ENCODE data around the gene IL17RA.

IL17RA gene

DNA sequence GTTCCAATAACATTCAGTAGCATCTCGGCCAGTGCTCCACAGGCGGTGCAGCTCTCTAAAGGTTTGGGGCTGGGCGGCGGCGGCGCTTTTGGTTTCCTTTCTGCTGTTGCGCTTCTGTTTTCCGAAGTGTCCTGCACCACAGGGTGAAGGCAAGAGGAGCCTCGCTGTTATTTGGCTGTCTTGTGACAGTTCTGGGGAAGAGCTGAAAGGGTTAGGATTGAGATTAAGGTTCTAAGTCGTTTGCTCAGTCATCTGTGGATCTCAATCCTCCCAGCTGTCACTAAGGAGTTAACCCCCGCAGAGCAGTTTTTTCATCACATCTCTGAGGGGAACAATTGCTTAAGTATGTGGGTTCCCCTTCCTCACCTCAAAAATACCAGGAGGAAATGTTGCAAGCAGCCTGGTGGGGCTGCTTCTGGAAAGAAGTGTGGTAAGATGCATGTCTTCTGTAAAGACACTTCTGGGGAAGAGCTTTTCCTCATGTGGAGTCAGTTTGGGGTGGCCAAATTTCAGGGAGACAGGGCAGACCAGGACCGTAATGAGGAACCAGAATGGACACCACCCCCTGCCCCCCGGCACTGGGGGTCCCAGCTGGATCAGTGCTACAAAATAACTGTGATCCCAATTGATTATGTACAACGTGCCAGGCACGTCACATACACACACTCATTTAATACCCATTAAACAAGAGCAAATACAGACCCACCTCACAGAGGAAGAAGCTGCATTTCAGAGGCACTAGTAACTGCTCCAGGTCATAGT lies 22.2 kb downstream of the IL17RA start:
- DNase-seq = peak in 1 of 2 donors; percentile 31

DNA sequence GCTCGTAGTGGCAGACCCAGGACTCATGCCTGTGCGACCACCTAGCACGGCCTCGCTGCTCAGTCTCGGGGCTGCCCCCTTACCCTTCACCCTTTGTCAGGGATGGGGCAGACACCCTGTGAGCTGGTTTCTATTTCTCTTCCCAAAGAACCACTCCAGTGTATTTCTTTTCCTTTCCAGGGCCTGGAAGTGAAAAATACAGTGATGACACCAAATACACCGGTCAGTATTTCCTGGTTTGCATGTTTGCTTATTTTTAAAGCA lies 22.7 kb downstream of the IL17RA start:
- DNase-seq = no peak

DNA sequence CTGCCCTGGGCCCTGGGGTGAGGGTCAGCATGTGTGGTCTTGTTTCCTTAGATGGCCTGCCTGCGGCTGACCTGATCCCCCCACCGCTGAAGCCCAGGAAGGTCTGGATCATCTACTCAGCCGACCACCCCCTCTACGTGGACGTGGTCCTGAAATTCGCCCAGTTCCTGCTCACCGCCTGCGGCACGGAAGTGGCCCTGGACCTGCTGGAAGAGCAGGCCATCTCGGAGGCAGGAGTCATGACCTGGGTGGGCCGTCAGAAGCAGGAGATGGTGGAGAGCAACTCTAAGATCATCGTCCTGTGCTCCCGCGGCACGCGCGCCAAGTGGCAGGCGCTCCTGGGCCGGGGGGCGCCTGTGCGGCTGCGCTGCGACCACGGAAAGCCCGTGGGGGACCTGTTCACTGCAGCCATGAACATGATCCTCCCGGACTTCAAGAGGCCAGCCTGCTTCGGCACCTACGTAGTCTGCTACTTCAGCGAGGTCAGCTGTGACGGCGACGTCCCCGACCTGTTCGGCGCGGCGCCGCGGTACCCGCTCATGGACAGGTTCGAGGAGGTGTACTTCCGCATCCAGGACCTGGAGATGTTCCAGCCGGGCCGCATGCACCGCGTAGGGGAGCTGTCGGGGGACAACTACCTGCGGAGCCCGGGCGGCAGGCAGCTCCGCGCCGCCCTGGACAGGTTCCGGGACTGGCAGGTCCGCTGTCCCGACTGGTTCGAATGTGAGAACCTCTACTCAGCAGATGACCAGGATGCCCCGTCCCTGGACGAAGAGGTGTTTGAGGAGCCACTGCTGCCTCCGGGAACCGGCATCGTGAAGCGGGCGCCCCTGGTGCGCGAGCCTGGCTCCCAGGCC lies 23.7 kb downstream of the IL17RA start:
- no peak for DNase-seq

DNA sequence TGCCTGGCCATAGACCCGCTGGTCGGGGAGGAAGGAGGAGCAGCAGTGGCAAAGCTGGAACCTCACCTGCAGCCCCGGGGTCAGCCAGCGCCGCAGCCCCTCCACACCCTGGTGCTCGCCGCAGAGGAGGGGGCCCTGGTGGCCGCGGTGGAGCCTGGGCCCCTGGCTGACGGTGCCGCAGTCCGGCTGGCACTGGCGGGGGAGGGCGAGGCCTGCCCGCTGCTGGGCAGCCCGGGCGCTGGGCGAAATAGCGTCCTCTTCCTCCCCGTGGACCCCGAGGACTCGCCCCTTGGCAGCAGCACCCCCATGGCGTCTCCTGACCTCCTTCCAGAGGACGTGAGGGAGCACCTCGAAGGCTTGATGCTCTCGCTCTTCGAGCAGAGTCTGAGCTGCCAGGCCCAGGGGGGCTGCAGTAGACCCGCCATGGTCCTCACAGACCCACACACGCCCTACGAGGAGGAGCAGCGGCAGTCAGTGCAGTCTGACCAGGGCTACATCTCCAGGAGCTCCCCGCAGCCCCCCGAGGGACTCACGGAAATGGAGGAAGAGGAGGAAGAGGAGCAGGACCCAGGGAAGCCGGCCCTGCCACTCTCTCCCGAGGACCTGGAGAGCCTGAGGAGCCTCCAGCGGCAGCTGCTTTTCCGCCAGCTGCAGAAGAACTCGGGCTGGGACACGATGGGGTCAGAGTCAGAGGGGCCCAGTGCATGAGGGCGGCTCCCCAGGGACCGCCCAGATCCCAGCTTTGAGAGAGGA lies 24.5 kb downstream of the IL17RA start:
- no peak for DNase-seq

DNA sequence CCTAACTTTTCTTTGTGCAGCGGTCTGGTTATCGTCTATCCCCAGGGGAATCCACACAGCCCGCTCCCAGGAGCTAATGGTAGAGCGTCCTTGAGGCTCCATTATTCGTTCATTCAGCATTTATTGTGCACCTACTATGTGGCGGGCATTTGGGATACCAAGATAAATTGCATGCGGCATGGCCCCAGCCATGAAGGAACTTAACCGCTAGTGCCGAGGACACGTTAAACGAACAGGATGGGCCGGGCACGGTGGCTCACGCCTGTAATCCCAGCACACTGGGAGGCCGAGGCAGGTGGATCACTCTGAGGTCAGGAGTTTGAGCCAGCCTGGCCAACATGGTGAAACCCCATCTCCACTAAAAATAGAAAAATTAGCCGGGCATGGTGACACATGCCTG lies 25.2 kb downstream of the IL17RA start:
- DNase-seq = no peak

DNA sequence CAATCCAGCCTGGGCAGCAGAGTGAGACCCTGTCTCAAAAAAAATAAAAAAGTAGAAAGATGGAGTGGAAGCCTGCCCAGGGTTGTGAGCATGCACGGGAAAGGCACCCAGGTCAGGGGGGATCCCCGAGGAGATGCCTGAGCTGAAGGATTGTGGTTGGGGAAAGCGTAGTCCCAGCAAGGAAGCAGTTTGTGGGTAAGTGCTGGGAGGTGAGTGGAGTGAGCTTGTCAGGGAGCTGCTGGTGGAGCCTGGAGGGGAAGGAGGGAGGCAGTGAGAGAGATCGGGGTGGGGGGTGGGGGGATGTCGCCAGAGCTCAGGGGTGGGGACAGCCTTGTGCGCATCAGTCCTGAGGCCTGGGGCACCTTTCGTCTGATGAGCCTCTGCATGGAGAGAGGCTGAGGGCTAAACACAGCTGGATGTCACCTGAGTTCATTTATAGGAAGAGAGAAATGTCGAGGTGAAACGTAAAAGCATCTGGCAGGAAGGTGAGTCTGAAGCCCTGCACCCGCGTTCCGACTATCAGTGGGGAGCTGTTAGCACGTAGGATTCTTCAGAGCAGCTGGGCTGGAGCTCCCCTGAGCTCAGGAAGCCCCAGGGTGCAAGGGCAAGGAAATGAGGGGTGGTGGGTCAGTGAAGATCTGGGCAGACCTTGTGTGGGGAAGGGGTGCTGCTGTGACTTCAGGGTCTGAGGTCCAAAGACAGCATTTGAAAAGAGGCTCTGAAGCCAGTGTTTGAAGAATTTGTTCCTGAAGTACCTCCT lies 26.2 kb downstream of the IL17RA start:
- no peak for DNase-seq

GRCh38 chr22:17112491-17113042 lies 27.8 kb downstream of the IL17RA start:
- DNase-seq = no peak

DNA sequence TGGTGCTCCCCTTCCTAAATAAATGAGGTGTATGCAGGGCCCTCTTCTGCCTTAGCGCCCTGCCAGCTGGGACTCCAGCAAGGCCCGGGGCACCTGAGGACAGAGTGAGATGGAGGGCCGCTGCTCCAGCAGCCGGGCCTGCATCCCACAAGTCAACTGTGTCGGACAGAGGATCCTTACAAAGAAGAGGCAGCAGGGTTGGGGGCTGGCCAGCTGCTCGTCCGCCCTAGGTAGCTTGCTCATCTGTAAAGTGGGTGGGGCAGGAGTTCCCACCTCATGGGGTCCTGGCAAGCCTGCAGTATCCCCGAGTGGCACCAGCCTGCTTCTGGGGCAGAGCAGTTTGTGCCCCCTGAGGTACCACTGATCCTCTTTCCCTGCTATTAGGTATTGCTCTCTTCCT lies 28.8 kb downstream of the IL17RA start:
- DNase-seq = no peak

DNA sequence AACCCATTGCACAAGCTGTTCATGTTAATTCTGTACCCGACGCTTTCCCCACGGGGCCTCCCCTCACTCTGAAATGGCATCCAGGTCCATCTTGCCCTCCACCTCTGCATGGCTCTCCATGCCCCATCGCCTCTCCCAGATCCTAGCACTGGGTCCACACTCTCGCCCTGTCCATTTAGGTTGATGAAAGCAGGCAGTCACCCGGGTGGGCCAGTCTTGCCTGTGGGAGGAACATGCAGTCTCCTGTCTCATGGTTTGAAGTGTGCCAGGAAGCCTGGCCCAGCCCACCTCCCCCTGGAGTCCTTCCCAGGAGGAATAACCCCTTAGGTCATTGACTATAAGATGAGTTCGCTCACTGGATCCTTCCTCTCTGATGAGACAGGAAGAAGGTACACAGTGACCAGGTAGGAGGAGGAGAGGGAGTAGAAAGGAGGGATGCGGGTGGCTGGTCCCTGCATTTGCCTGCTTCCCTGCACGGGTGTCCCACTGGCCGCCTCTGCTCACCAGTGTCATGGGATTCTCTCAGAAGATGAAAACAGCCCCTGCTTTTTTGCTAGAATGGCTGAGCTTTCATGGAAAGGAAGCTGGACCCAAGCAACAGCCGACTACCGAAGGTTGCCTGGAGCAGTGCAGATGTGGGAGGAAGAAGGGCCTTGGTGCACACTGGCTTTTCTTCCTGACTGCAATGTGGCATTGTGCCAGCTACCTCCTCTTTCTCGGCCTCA lies 29.5 kb downstream of the IL17RA start:
- no peak for DNase-seq

DNA sequence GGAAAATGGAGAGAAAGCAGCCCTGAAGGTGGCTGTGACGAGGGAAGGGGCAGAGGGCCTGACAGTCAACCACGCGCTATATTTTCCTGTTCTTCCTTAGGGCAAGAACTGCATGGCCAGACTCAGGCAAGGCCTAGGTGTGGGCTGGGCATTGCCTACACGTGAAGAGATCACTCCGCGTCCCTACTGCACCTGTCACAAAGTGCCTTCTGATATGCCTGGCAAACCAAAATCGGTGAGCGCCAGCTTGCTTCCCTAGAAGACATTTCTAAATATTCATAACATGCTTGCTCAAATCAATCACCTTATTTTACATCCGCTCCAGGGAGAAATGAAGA lies 30.1 kb downstream of the IL17RA start:
- DNase-seq = no peak

DNA sequence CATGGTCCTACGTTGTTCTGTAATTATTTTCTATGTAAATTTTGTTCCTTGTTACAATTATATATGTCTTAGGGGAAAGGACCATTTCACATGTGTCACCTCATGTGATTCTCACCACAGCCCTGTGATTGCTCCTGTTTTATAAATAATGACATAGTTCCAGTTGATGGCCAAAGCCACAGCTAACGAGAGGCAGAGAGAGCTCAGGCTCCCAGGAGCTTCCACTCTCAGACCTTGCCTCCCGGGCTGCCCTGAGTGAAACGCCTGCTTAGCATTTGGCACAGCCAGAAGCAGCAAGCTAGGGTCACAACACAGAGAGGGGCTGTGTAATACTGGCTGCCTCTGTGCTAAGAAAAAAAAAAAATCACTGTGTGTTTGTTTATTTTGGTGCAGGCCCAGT lies 30.4 kb downstream of the IL17RA start:
- DNase-seq = no peak

DNA sequence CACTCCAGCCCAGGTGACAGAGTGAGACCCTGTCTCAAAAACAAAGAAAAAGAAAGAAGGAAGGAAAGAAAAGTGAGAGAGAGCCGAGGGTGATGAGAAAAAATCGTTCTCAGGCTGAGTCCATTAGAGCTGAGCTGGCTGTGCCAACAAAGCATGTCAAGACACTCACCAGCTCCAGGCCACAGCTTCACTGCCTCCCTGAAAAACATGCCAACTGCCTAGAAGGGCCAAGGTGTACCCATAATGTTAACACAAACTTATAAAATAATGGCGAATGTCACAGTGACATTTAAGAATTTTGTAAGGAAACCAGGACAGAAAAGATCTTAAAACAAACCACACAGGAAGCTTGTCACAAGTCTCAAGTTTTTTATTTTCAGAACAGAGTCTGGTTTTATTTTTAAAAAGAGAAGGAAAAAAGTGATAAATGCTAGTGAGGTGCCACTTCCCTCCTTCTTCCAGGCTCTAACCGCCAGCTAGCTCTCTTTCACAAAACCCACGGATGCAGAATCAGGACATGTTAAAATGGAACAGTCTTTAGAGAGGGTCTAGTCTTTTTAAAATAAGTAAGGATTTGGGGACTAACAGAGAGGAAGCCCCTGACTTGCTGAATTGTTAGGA lies 31.3 kb downstream of the IL17RA start:
- DNase-seq = no peak

GRCh38 chr22:17116572-17117330 lies 32.0 kb downstream of the IL17RA start:
- no peak for DNase-seq

- DNase-seq = no peak
These were observed 32.6 kb downstream of the IL17RA start for GRCh38 chr22:17117400-17117799.

DNA sequence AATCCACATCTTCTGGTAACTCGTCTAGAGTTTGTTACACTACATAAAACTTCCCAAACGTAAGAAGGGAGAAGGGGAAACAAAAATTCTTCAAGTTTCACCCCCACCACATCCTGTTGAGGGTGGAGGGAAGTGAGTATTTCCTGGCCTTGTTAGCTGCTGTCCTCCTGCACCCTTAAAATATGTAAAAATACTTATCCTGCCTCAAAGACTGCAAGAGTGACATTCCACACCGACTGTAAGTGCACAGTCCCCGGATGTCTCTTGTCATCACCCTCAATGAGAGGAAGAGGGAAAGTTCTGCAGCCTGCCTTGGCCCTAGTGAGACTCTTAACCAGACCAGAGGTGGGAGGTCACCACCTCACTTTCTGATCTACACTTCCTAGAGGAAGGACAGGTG lies 33.1 kb downstream of the IL17RA start:
- no peak for DNase-seq

DNA sequence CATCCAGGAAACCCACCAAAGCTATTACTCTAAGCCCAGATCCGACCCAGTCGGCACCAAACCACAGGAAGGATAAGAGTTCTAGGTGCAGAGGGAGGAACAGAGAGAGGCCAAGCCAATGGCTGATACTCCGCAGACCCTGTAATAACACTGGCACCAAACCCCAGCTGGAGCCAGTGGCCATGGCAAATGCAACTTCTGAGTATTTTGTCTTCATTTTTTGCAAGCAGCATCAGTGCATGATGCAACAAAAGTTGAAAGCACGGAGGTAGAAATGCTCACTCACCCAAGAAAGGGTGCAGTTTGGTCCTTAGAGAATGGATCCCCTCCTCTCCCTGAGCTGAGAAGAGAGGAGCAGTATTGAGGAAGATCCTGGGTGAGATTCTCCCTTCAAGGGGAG lies 33.5 kb downstream of the IL17RA start:
- no peak for DNase-seq

- DNase-seq = peak in 1 of 2 donors; percentile 22
These were observed 34.8 kb downstream of the IL17RA start for GRCh38 chr22:17119481-17120202.

- DNase-seq = peak; percentile 36 to 46
These were observed 35.5 kb downstream of the IL17RA start for GRCh38 chr22:17120281-17120680.

- peak in 1 of 2 donors; percentile 14 for DNase-seq
These were observed 36.0 kb downstream of the IL17RA start for GRCh38 chr22:17120711-17121232.

All from stimulated activated CD4-positive, alpha-beta T cell treated with anti-CD3 and anti-CD28 coated beads, Interleukin-2, amount 100 ng/mL, for 48 hours (primary cell).